ENCODE measurements around the gene CAMK2D.

GRCh38 chr4:113410686-113411085 is 350.9 kb downstream of the CAMK2D start:
- TF ChIP-seq POLR2A (IDR thresholded peaks at IDR 0.05) (no peak), POLR2AphosphoS5 (IDR thresholded peaks at IDR 0.05) (no peak), CTCF (IDR thresholded peaks at IDR 0.05) (no peak)

Data from sigmoid colon (tissue), 4 donors.